Endothelial cell of umbilical vein (primary cell): ENCODE data around the gene TTC4. TPM values are rescaled to one million over a fixed set of nuclear protein-coding genes. Genes with fewer than 3 reads are reported as not detected.

Experiments
- BruUV-seq: library from RNA; stranded (reverse); fragments of 400-500 nt; replicated peaks from 2 replicates; lab custom pipeline; 2021; lab: Mats Ljungman, UMichigan
- CTCF ChIA-PET: fragments of 300-600, 350-600 bp; sonication (Branson Sonifier 250); formaldehyde crosslinking; loops from one replicate; lab custom pipeline; 2021; ENCODE audit warnings: antibody characterized with exemption, inconsistent platforms; lab: Charles Lee
- POLR2A ChIA-PET: fragments of 300-600, 350-600 bp; sonication (Branson Sonifier 250); formaldehyde crosslinking; loops from one replicate; lab custom pipeline; 2021; ENCODE audit warnings: antibody characterized with exemption, inconsistent platforms; lab: Charles Lee
- DNase-seq: peaks from one replicate; pipeline ENCODE4 v3.0.0-alpha.2; 2011; ENCODE audit warnings: low read depth, low spot score
- FAIRE-seq: peaks from 2 replicates; lab custom pipeline; 2011; peaks lifted over from hg19 to GRCh38; lab: Jason Lieb, UNC
- H2AFZ ChIP-seq: 2 replicates; pipeline ENCODE4 v1.6.0; 2012; ENCODE audit warnings: low read depth, low read length, control low read depth, inconsistent platforms
- H3K27ac ChIP-seq: 2 replicates; pipeline ENCODE4 v1.5.1; 2011; ENCODE audit warnings: low read depth, mild to moderate bottlenecking, control low read depth, low read length, moderate library complexity; ENCODE audit not compliant: insufficient read depth
- H3K27me3 ChIP-seq, 2 experiments: 2 replicates each; pipeline versions ENCODE4 v1.6.0 to v1.6.1; 2011; ENCODE audit warnings: low read length in 2 of 2, mixed read lengths in 1 of 2; ENCODE audit not compliant: control insufficient read depth in 2 of 2, insufficient read depth in 2 of 2
- H3K36me3 ChIP-seq, 2 experiments: 2 replicates in 1 of 2; 3 replicates in 1 of 2; pipeline ENCODE4 v1.5.1; 2011; ENCODE audit warnings: low read length in 2 of 2, mild to moderate bottlenecking in 1 of 2, moderate library complexity in 1 of 2; ENCODE audit not compliant: control insufficient read depth in 2 of 2, insufficient read depth in 2 of 2; ENCODE audit errors: extremely low read depth in 1 of 2
- H3K4me1 ChIP-seq: 3 replicates; pipeline ENCODE4 v1.5.1; 2011; ENCODE audit warnings: mild to moderate bottlenecking, low read length; ENCODE audit not compliant: control insufficient read depth, insufficient read depth; ENCODE audit errors: extremely low read depth
- H3K4me2 ChIP-seq: 2 replicates; pipeline ENCODE4 v1.6.1; 2011; ENCODE audit warnings: low read length, control low read depth, mixed read lengths; ENCODE audit not compliant: insufficient read depth
- H3K4me3 ChIP-seq, 3 experiments: fragments of 200-600 bp in 1 of 3; sonication (generic), shearing (Covaris generic) in 1 of 3; replicated peaks in 1 of 3; 2 replicates each; pipeline ENCODE4 v1.5.1; 2011 to 2016; ENCODE audit warnings: control low read depth in 3 of 3, low read length in 3 of 3, mild to moderate bottlenecking in 2 of 3, inconsistent platforms in 1 of 3, low read depth in 1 of 3, moderate library complexity in 1 of 3; ENCODE audit not compliant: insufficient read depth in 1 of 3
- H3K79me2 ChIP-seq: 2 replicates; pipeline ENCODE4 v1.6.0; 2012; ENCODE audit warnings: low read length, inconsistent platforms; ENCODE audit not compliant: control insufficient read depth, insufficient read depth
- H3K9ac ChIP-seq: replicated peaks from 2 replicates; pipeline ENCODE3; 2011; ENCODE audit warnings: low read length, control low read depth; ENCODE audit not compliant: insufficient read depth; ENCODE audit errors: extremely low read depth
- H3K9me1 ChIP-seq: replicated peaks from 3 replicates; pipeline ENCODE4 v1.6.0; 2011; ENCODE audit warnings: mild to moderate bottlenecking, low read length; ENCODE audit not compliant: control insufficient read depth, insufficient read depth; ENCODE audit errors: extremely low read depth
- H3K9me3 ChIP-seq: replicated peaks from 2 replicates; pipeline ENCODE4 v1.5.1; 2012; ENCODE audit warnings: low read length, inconsistent platforms; ENCODE audit not compliant: control insufficient read depth, insufficient read depth
- H4K20me1 ChIP-seq: replicated peaks from 2 replicates; pipeline ENCODE3; 2011; ENCODE audit warnings: mild to moderate bottlenecking, low read length; ENCODE audit not compliant: control insufficient read depth, insufficient read depth; ENCODE audit errors: extremely low read depth
- EZH2 ChIP-seq: IDR thresholded peaks from 2 replicates; pipeline ENCODE4 v1.6.1; 2012; ENCODE audit warnings: borderline replicate concordance, low read depth, mild to moderate bottlenecking, moderate library complexity, low read length, inconsistent platforms; ENCODE audit not compliant: severe bottlenecking
- FOS ChIP-seq: IDR thresholded peaks from 2 replicates; pipeline ENCODE4 v1.6.1; 2011; ENCODE audit warnings: mild to moderate bottlenecking, low read length, moderate library complexity, borderline replicate concordance; ENCODE audit not compliant: insufficient read depth
- GATA2 ChIP-seq: IDR thresholded peaks from 2 replicates; pipeline ENCODE4 v1.7.0; 2011; ENCODE audit warnings: low read depth, mild to moderate bottlenecking, moderate library complexity, mixed read lengths, low read length; ENCODE audit not compliant: insufficient read length, insufficient read depth
- JUN ChIP-seq: IDR thresholded peaks from 2 replicates; pipeline ENCODE4 v1.6.1; 2011; ENCODE audit warnings: borderline replicate concordance, low read depth; ENCODE audit not compliant: insufficient read length, insufficient read depth
- MYC ChIP-seq: IDR thresholded peaks from one replicate; pipeline ENCODE4 v1.6.1; 2011; ENCODE audit warnings: mild to moderate bottlenecking, low read depth, low read length
- POLR2A ChIP-seq: IDR thresholded peaks from 2 replicates; pipeline ENCODE4 v1.6.1; 2012; ENCODE audit warnings: low read depth, mild to moderate bottlenecking, control low read depth, low read length
- POLR2AphosphoS5 ChIP-seq: IDR thresholded peaks from 2 replicates; pipeline ENCODE4 v1.6.1; 2012; ENCODE audit warnings: low read depth, mild to moderate bottlenecking, control low read depth, low read length, moderate library complexity; ENCODE audit not compliant: insufficient read depth
- dilution Hi-C: fragments of 300-500 bp; cut with MboI; formaldehyde crosslinking; loops from one replicate; pipeline ENCODE4 v1.15.0; 2019; ENCODE audit warnings: low sequenced_read_pairs; ENCODE audit not compliant: extremely low pct_ligation_motif_present
- intact Hi-C: fragments of 100-400 bp; cut with micrococcal nuclease; formaldehyde crosslinking; loops from one replicate; pipeline ENCODE4 v1.10.0; 2022
- polyA plus RNA-seq, 4 experiments: library from polyadenylated mRNA; depleted of rRNA in 3 of 4; stranded (reverse) in 3 of 4; unstranded in 1 of 4; fragments of >200 nt; gene quantifications; 2 replicates each; pipeline versions ENCODE4 v1.2.1 to v1.2.3, GENCODE V29; 2011 to 2012; ENCODE audit warnings: missing spikeins in 1 of 4
- total RNA-seq: library from RNA; stranded (reverse); gene quantifications from 2 replicates; pipeline ENCODE4 v1.2.3, GENCODE V29; 2021
- TF ChIP-seq, protein P1 (sequence below), 2 donors: IDR thresholded peaks; 1 replicate in 1 of 2; 2 replicates in 1 of 2; pipeline ENCODE4 v1.5.1; 2011; ENCODE audit warnings: low read length in 2 of 2, mild to moderate bottlenecking in 2 of 2, moderate library complexity in 2 of 2, control low read depth in 1 of 2, inconsistent platforms in 1 of 2, low read depth in 1 of 2; ENCODE audit not compliant: insufficient read depth in 1 of 2; ENCODE audit errors: extremely low read depth in 1 of 2
- TF ChIP-seq, protein P2 (sequence below): IDR thresholded peaks from 2 replicates; pipeline ENCODE4 v1.6.1; 2011; ENCODE audit not compliant: insufficient read depth, insufficient read length

Gene TTC4
- total and polyA plus RNA-seq, 2 donors (not counting 3 experiments of a cell fraction or from before 2014, with no cell fraction given) = 19.2 to 28.8 TPM

DNA sequence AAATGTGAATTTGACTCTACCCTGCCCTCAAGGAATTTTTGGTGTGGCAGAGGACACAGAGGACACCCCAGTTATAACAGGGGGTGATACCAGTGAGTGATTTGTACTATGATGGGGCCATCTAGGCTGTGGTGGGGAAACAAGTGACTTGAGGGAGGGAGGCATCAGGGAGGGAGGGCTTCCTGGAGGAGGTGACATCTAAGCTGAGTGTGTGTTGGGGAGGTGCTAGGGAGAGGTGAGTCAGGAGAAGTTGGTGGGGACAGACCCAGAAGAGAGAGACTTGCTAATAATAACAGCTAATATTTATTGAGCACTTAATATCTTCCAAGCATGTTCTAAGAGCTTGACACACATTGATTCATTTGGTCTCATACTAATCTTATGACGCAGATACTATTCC is 19.9 kb upstream of the TTC4 start:
- BruUV-seq = no TSS peak
- DNase-seq = no peak
- no peak for TF ChIP-seq GATA2
- no peak for TF ChIP-seq EZH2
- TF ChIP-seq, protein P1, sequence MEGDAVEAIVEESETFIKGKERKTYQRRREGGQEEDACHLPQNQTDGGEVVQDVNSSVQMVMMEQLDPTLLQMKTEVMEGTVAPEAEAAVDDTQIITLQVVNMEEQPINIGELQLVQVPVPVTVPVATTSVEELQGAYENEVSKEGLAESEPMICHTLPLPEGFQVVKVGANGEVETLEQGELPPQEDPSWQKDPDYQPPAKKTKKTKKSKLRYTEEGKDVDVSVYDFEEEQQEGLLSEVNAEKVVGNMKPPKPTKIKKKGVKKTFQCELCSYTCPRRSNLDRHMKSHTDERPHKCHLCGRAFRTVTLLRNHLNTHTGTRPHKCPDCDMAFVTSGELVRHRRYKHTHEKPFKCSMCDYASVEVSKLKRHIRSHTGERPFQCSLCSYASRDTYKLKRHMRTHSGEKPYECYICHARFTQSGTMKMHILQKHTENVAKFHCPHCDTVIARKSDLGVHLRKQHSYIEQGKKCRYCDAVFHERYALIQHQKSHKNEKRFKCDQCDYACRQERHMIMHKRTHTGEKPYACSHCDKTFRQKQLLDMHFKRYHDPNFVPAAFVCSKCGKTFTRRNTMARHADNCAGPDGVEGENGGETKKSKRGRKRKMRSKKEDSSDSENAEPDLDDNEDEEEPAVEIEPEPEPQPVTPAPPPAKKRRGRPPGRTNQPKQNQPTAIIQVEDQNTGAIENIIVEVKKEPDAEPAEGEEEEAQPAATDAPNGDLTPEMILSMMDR (IDR thresholded peaks at IDR 0.05; ENCODE audit: extremely low read depth in 1 of 2, insufficient read depth in 1 of 2, low read depth in 1 of 2, low read length in 2 of 2) = no peak
- TF ChIP-seq POLR2AphosphoS5 = no peak

DNA sequence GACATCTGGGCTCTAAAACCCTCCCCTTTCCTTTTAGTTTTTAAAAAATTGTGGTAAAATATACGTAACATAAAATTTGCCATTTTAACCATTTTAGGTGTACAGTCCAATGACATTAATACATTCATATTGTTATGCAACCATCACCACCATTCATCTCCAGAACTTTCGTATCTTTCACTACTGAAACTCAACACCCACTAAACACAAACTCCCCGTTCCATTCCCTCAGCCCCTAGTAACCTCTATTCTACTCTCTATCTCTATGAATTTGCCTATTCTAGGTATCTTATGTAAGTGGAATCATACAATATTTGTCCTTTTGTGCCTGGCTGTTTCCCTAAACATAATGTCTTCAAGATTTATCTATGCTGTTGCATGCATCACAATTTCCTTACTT is 19.4 kb upstream of the TTC4 start:
- TF ChIP-seq POLR2A = no peak
- no peak for TF ChIP-seq POLR2AphosphoS5
- TF ChIP-seq GATA2 = no peak
- no peak for TF ChIP-seq EZH2
- TF ChIP-seq FOS = no peak
- TF ChIP-seq, protein P2, sequence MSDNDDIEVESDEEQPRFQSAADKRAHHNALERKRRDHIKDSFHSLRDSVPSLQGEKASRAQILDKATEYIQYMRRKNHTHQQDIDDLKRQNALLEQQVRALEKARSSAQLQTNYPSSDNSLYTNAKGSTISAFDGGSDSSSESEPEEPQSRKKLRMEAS = no peak
- TF ChIP-seq JUN = no peak
- TF ChIP-seq, protein P1 (IDR thresholded peaks at IDR 0.05; ENCODE audit: extremely low read depth in 1 of 2, insufficient read depth in 1 of 2, low read depth in 1 of 2, low read length in 2 of 2) = no peak
- no peak for TF ChIP-seq MYC
- Histone ChIP-seq H3K4me3 (no peak overlapping the region), H3K27me3 (peaks cover 0 to 2% of the 10 kb centered on the region in 2 experiments), H3K27ac (no peak overlapping the region), H2AFZ (no peak overlapping the region), H3K79me2 (no peaks in the 10 kb centered on the region), H3K9me3 (no peaks in the 10 kb centered on the region), H3K9me1 (no peaks in the 10 kb centered on the region), H3K4me1 (no peaks in the 10 kb centered on the region), H3K36me3 (no peaks in the 10 kb centered on the region), H4K20me1 (no peaks in the 10 kb centered on the region), H3K4me2 (no peak overlapping the region), H3K9ac (no peak overlapping the region)
- CTCF ChIA-PET = no interaction called here
- dilution Hi-C loops = no loop called here
- no TSS peak for BruUV-seq
- no peak for DNase-seq
- POLR2A ChIA-PET = no interaction called here
- FAIRE-seq = no peak
- intact Hi-C loops = no loop called here

More for the DNA sequence above, 19.9 kb upstream of the TTC4 start:
- CTCF ChIA-PET = no interaction called here
- H3K4me3 ChIP-seq = no peak overlapping the region
- H3K9ac ChIP-seq = no peak overlapping the region
- H3K36me3 ChIP-seq = no peaks in the 10 kb centered on the region
- no peaks in the 10 kb centered on the region for H4K20me1 ChIP-seq
- no peak overlapping the region for H3K27ac ChIP-seq
- no peak overlapping the region for H3K4me2 ChIP-seq
- H3K4me1 ChIP-seq = no peaks in the 10 kb centered on the region
- no peak overlapping the region for H2AFZ ChIP-seq
- H3K79me2 ChIP-seq = no peaks in the 10 kb centered on the region
- H3K27me3 ChIP-seq = peaks cover 0 to 2% of the 10 kb centered on the region in 2 experiments
- dilution Hi-C loops = no loop called here
- no peaks in the 10 kb centered on the region for H3K9me3 ChIP-seq
- POLR2A ChIA-PET = no interaction called here
- intact Hi-C loops = no loop called here
- FAIRE-seq = no peak
- H3K9me1 ChIP-seq = no peaks in the 10 kb centered on the region
